Thymus (tissue), 11 donors: Measurements from ENCODE around the gene ARHGEF39. TPM values are rescaled to one million over a fixed set of nuclear protein-coding genes. Genes with fewer than 3 reads are reported as not detected.

Experiments
- DNase-seq, 9 donors: peaks; one replicate each; pipeline ENCODE4 v3.0.0-alpha.2; 2013; ENCODE audit warnings: low spot score in 9 of 9, low read depth in 6 of 9, missing footprints in 1 of 9
- H3K27ac ChIP-seq, 2 donors: one replicate each; pipeline ENCODE4 v1.5.1; 2013; ENCODE audit warnings: control low read depth in 1 of 2, low read depth in 1 of 2, low read length in 1 of 2, mild to moderate bottlenecking in 1 of 2, moderate library complexity in 1 of 2
- H3K27me3 ChIP-seq, 2 donors: one replicate each; pipeline ENCODE4 v1.5.1; 2013; ENCODE audit warnings: low read length in 1 of 2; ENCODE audit not compliant: control insufficient read depth in 2 of 2, insufficient read depth in 1 of 2
- H3K36me3 ChIP-seq, 2 donors: one replicate each; pipeline ENCODE4 v1.5.1; 2013; ENCODE audit warnings: low read length in 1 of 2, mild to moderate bottlenecking in 1 of 2, moderate library complexity in 1 of 2; ENCODE audit not compliant: control insufficient read depth in 2 of 2, insufficient read depth in 2 of 2
- H3K4me1 ChIP-seq, 2 donors: one replicate each; pipeline ENCODE4 v1.5.1; 2013; ENCODE audit warnings: low read length in 2 of 2; ENCODE audit not compliant: control insufficient read depth in 2 of 2, insufficient read depth in 2 of 2
- H3K4me3 ChIP-seq, 2 donors: one replicate each; pipeline ENCODE4 v1.5.1; 2013; ENCODE audit warnings: low read length in 2 of 2, control low read depth in 1 of 2, mild to moderate bottlenecking in 1 of 2
- H3K9me3 ChIP-seq, 2 donors: one replicate each; pipeline ENCODE4 v1.5.1; 2013; ENCODE audit warnings: low read length in 1 of 2, mild to moderate bottlenecking in 1 of 2; ENCODE audit not compliant: control insufficient read depth in 2 of 2, insufficient read depth in 1 of 2
- WGBS: extraction: QIAGEN DNeasy Blood & Tissue Kit; methylation state at CpG from one replicate; pipeline ENCODE4 v1.1.7; 2013; 5-methylcytosine and 5-hydroxymethylcytosine counted together
- polyA plus RNA-seq: library from polyadenylated mRNA; stranded (reverse); fragments of 200-250 nt; gene quantifications from one replicate; pipeline ENCODE4 v1.2.3, GENCODE V29; 2013
- total RNA-seq: library from RNA; stranded (reverse); fragments of 120-200 nt; gene quantifications from one replicate; pipeline ENCODE4 v1.2.4, GENCODE V29; 2013
- donor health status: healthy.

The ARHGEF39 gene
- total and polyA plus RNA-seq, 2 donors = 1.5 to 3.9 TPM

GRCh38 chr9:35658968-35659220 lies 6.1 kb downstream of the ARHGEF39 start:
- DNase-seq = no peak
- Histone ChIP-seq H3K27me3 (peaks cover 0 to 2% of the 10 kb centered on the region in 2 donors), H3K4me1 (peaks cover 49 to 74% of the 10 kb centered on the region in 2 donors), H3K36me3 (peaks cover 16 to 25% of the 10 kb centered on the region in 2 donors), H3K9me3 (no peaks in the 10 kb centered on the region), H3K27ac (peak overlapping the region; percentile 93 to 95), H3K4me3 (peak overlapping the region; percentile 64 to 88)
- 5% methylated on average over 2 of the region's 2 CpGs for WGBS

- peak within 1 kb of the TSS; percentile 93 to 95 for H3K27ac ChIP-seq
- peak in 7 of 9 donors; percentile 67 to 86 (median 74) for DNase-seq
- H3K4me3 ChIP-seq = peak within 1 kb of the TSS; percentile 64 to 88
- H3K36me3 ChIP-seq = peaks cover 16 to 25% of the 10 kb centered on the region in 2 donors
- H3K27me3 ChIP-seq = peaks cover 0 to 2% of the 10 kb centered on the region in 2 donors
- WGBS = under 1% methylated on average over 67 of the region's 67 CpGs
- H3K4me1 ChIP-seq = peaks cover 49 to 73% of the 10 kb centered on the region in 2 donors
- no peaks in the 10 kb centered on the region for H3K9me3 ChIP-seq
Observed at GRCh38 chr9:35658137-35658967, 6.6 kb downstream of the ARHGEF39 start, which contains the start of gene CCDC107. Gene CCDC107 (plus strand): TSS chr9:35658292. CDS start chr9:35658380, 88 bp downstream.

- H3K4me3 ChIP-seq = peak within 1 kb of the TSS; percentile 64 to 88
- no peaks in the 10 kb centered on the region for H3K9me3 ChIP-seq
- under 1% methylated on average over 42 of the region's 42 CpGs for WGBS
- peaks cover 42 to 65% of the 10 kb centered on the region in 2 donors for H3K4me1 ChIP-seq
- peak within 1 kb of the TSS; percentile 93 to 95 for H3K27ac ChIP-seq
- DNase-seq = peak; percentile 77 to 95 (median 81)
- peaks cover 16 to 20% of the 10 kb centered on the region in 2 donors for H3K36me3 ChIP-seq
- peaks cover 0 to 2% of the 10 kb centered on the region in 2 donors for H3K27me3 ChIP-seq
Observed at GRCh38 chr9:35657546-35658136, 7.4 kb downstream of the ARHGEF39 start, which contains the start of gene RMRP. Gene RMRP (minus strand): TSS chr9:35658019.

GRCh38 chr9:35656831-35657545 lies 8.0 kb downstream of the ARHGEF39 start:
- peak overlapping the region; percentile 81 to 93 for H3K27ac ChIP-seq
- peaks cover 41 to 64% of the 10 kb centered on the region in 2 donors for H3K4me1 ChIP-seq
- 39% methylated on average over 25 of the region's 25 CpGs for WGBS
- H3K27me3 ChIP-seq = peaks cover 0 to 2% of the 10 kb centered on the region in 2 donors
- DNase-seq = peak in 1 of 9 donors; percentile 38
- peaks cover 15 to 19% of the 10 kb centered on the region in 2 donors for H3K36me3 ChIP-seq
- no peaks in the 10 kb centered on the region for H3K9me3 ChIP-seq
- peak overlapping the region in 1 of 2 donors; percentile 88 for H3K4me3 ChIP-seq

- peaks cover 14% of the 10 kb centered on the region in 2 donors for H3K36me3 ChIP-seq
- H3K4me3 ChIP-seq = no peak overlapping the region
- peaks cover 40 to 64% of the 10 kb centered on the region in 2 donors for H3K4me1 ChIP-seq
- no peaks in the 10 kb centered on the region for H3K9me3 ChIP-seq
- H3K27ac ChIP-seq = no peak overlapping the region
- WGBS = 79% methylated on average over 17 of the region's 17 CpGs
- DNase-seq = no peak
- peaks cover 0 to 2% of the 10 kb centered on the region in 2 donors for H3K27me3 ChIP-seq
Observed at GRCh38 chr9:35656348-35656747, 8.6 kb downstream of the ARHGEF39 start.

- Histone ChIP-seq H3K4me1 (peaks cover 29 to 60% of the 10 kb centered on the region in 2 donors), H3K36me3 (peaks cover 0 to 7% of the 10 kb centered on the region in 2 donors), H3K4me3 (no peak overlapping the region), H3K9me3 (no peaks in the 10 kb centered on the region), H3K27me3 (peaks cover 0 to 2% of the 10 kb centered on the region in 2 donors), H3K27ac (no peak overlapping the region)
- 93% methylated on average over 2 of the region's 2 CpGs for WGBS
- no peak for DNase-seq
Observed at GRCh38 chr9:35653611-35654010, 11.4 kb downstream of the ARHGEF39 start.

- no peak overlapping the region for H3K27ac ChIP-seq
- H3K36me3 ChIP-seq = peaks cover 0 to 8% of the 10 kb centered on the region in 2 donors
- no peak for DNase-seq
- H3K9me3 ChIP-seq = no peaks in the 10 kb centered on the region
- no peak overlapping the region for H3K4me3 ChIP-seq
- H3K4me1 ChIP-seq = peaks cover 37 to 66% of the 10 kb centered on the region in 2 donors
- H3K27me3 ChIP-seq = peaks cover 0 to 2% of the 10 kb centered on the region in 2 donors
- WGBS = 97% methylated on average over 8 of the region's 8 CpGs
Observed at GRCh38 chr9:35652829-35653209, 12.2 kb downstream of the ARHGEF39 start.

- Histone ChIP-seq H3K4me3 (no peak overlapping the region), H3K27me3 (no peaks in the 10 kb centered on the region), H3K36me3 (peaks cover 0 to 8% of the 10 kb centered on the region in 2 donors), H3K27ac (peak overlapping the region in 1 of 2 donors; percentile 11), H3K9me3 (no peaks in the 10 kb centered on the region), H3K4me1 (peaks cover 42 to 66% of the 10 kb centered on the region in 2 donors)
- WGBS = 96% methylated on average over 7 of the region's 7 CpGs
- DNase-seq = no peak
Observed at GRCh38 chr9:35651956-35652828, 12.8 kb downstream of the ARHGEF39 start.
